ENCODE measurements around the gene CDH4. TPM values are rescaled to one million over a fixed set of nuclear protein-coding genes. Genes with fewer than 3 reads are reported as not detected.

Gene CDH4
- total RNA-seq, 1 donor from 2014 or later, result not detected

DNA sequence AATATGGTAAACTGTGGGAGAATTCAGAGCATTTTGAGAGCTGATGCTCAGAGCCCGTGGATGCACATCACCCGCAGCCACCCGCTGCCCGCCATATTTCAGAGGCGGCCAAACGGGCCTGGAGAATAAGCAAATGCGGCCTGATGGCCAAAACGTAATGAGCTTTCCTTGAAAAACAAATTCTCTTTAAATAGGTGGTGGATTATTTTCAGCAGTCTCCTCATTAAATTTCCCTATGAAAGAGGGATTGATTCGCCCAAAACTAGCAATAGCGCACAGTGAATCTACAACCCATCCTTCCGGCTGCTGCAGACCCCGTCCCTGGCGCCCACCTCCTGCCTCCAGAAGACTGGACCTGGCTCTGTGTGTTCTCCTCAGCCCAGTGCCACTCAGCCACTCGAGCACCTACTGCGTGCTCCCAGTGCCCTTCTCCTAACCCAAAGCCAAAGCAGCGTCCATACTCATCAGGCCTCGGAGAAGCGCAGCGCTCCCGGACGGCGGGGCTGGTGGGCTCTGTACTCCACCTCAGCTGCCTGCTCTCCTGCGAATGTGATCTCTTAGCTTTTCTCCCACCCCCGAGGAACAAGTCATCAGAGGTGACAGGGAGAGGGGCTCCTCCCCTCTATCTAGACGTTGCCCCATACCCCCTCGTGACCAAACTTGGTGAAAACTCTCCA is 588.9 kb downstream of the CDH4 start:
- no peaks in the 10 kb centered on the region for H3K9me3 Mint-ChIP-seq
- CTCF ChIA-PET, result no interaction called here
- POLR2A ChIA-PET, result no interaction called here
- ATAC-seq (ENCODE audit: low read depth) (no peak), DNase-seq (no peak)
- H3K4me1 Mint-ChIP-seq, result no peaks in the 10 kb centered on the region
- H3K27ac Mint-ChIP-seq, result no peak overlapping the region
- H3K4me3 Mint-ChIP-seq, result no peak overlapping the region
- intact Hi-C loops (cut with micrococcal nuclease), result no loop called here
- no peak for TF ChIP-seq CTCF (IDR thresholded peaks at IDR 0.05)
- H3K27me3 Mint-ChIP-seq, result no peaks in the 10 kb centered on the region
- H3K36me3 Mint-ChIP-seq (ENCODE audit: low read depth), result no peaks in the 10 kb centered on the region

DNA sequence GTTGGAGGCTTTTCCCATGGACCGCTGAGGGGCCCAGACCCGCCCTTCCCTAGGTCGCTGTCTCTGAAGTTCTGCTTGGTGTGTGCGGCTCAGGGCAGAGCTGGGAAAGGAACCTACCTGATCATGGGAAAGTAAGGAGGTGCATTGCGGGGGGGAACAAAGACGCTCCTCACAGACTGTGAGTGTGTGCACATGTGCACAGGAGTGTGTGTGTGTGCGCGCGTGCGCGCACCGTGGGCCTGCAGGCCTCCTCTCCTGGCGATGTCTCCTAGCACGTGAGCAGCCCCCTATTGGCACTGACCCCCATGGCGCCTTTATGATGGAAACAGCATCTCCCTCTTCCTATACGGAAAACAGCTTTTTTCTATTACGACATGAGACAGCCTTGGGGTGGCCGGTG is 589.5 kb downstream of the CDH4 start:
- Mint-ChIP-seq H3K36me3 (ENCODE audit: low read depth) (no peaks in the 10 kb centered on the region), H3K9me3 (no peaks in the 10 kb centered on the region), H3K4me1 (no peaks in the 10 kb centered on the region), H3K4me3 (no peak overlapping the region), H3K27ac (no peak overlapping the region), H3K27me3 (no peaks in the 10 kb centered on the region)
- ChIA-PET CTCF (no interaction called here), POLR2A (no interaction called here)
- ATAC-seq (ENCODE audit: low read depth) (no peak), DNase-seq (no peak)
- TF ChIP-seq CTCF (IDR thresholded peaks at IDR 0.05), result no peak
- intact Hi-C loops (cut with micrococcal nuclease), result no loop called here

- CTCF ChIA-PET, result no interaction called here
- DNase-seq, result no peak
- no peaks in the 10 kb centered on the region for H3K36me3 Mint-ChIP-seq (ENCODE audit: low read depth)
Measured at GRCh38 chr20:61841966-61842365, 589.9 kb downstream of the CDH4 start.

GRCh38 chr20:61844621-61845020 is 592.6 kb downstream of the CDH4 start:
- POLR2A ChIA-PET, result no interaction called here
- ATAC-seq (ENCODE audit: low read depth), result no peak
- intact Hi-C loops (cut with micrococcal nuclease), result no loop called here
- TF ChIP-seq CTCF (IDR thresholded peaks at IDR 0.05), result no peak
- H3K4me1 Mint-ChIP-seq, result no peaks in the 10 kb centered on the region
- CTCF ChIA-PET, result no interaction called here
- no peaks in the 10 kb centered on the region for H3K36me3 Mint-ChIP-seq (ENCODE audit: low read depth)
- H3K9me3 Mint-ChIP-seq, result no peaks in the 10 kb centered on the region
- no peaks in the 10 kb centered on the region for H3K27me3 Mint-ChIP-seq
- H3K4me3 Mint-ChIP-seq, result no peak overlapping the region
- H3K27ac Mint-ChIP-seq, result no peak overlapping the region
- DNase-seq, result no peak

More at GRCh38 chr20:61841966-61842365, 589.9 kb downstream of the CDH4 start:
- no peaks in the 10 kb centered on the region for H3K27me3 Mint-ChIP-seq
- no peaks in the 10 kb centered on the region for H3K4me1 Mint-ChIP-seq
- TF ChIP-seq CTCF (IDR thresholded peaks at IDR 0.05), result no peak
- H3K27ac Mint-ChIP-seq, result no peak overlapping the region
- POLR2A ChIA-PET, result no interaction called here
- ATAC-seq (ENCODE audit: low read depth), result no peak
- intact Hi-C loops (cut with micrococcal nuclease), result no loop called here
- H3K9me3 Mint-ChIP-seq, result no peaks in the 10 kb centered on the region
- no peak overlapping the region for H3K4me3 Mint-ChIP-seq

DNA sequence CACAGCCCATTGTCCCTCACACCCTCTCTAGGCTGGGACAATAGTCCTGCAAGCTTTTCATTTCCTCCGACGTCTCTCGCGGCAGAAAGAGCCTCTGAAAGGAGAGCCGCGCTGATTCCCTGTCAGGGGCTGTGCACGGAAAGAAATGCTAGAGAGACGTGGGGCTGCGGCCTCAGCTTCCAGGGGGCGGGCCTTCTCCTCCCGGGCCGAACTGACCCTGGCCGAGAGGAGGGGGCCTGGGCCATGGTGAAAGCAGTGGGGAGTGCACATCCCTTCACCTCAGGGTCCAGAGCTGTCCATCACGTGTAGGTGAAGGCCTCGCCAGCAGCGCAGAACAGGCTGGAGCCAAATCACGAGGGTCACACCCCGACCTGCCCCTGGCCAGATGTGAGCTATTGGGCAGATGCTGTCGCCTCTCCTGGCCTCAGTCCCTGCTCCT is 593.2 kb downstream of the CDH4 start:
- intact Hi-C loops (cut with micrococcal nuclease), result no loop called here
- no peak for ATAC-seq (ENCODE audit: low read depth)
- CTCF ChIA-PET, result no interaction called here
- H3K4me3 Mint-ChIP-seq, result no peak overlapping the region
- POLR2A ChIA-PET, result no interaction called here
- no peak for DNase-seq
- H3K27me3 Mint-ChIP-seq, result no peaks in the 10 kb centered on the region
- H3K4me1 Mint-ChIP-seq, result no peaks in the 10 kb centered on the region
- no peak for TF ChIP-seq CTCF (IDR thresholded peaks at IDR 0.05)
- H3K27ac Mint-ChIP-seq, result no peak overlapping the region
- H3K9me3 Mint-ChIP-seq, result no peaks in the 10 kb centered on the region
- H3K36me3 Mint-ChIP-seq (ENCODE audit: low read depth), result no peaks in the 10 kb centered on the region

All from activated B cell treated with CpG ODN at 0.5 μM for 24 hours (primary cell).